HG03575 (cell line): ENCODE data around the gene SLC2A9.

Source experiments
- ATAC-seq: cut with Tn5 transposase; IDR thresholded peaks from one replicate; pipeline ENCODE4 v1.9.1; 2021; ENCODE audit not compliant: unreplicated experiment, insufficient number of reproducible peaks, low FRiP score; ENCODE audit errors: extremely low read depth

The SLC2A9 gene

DNA sequence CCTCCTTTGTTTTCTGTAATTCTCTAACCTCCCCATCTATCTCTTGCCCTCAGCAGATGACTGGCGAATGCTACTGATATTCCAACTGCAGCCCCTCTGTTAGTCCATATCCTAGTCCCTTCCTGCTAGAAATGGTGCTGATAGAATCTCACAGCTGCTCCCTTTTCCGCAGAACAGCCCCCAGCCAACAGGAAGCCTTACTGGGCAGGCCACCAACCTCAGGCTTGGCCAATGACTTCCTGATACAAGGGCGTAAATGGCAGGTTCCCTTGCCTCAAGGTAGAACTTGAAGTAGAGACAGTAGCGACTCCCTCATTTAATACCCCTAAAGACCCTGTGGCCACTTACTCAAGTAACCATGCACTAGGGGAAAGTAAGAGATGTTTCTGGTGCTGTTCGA, 26.7 kb upstream of the SLC2A9 start:
- ATAC-seq: no peak

DNA sequence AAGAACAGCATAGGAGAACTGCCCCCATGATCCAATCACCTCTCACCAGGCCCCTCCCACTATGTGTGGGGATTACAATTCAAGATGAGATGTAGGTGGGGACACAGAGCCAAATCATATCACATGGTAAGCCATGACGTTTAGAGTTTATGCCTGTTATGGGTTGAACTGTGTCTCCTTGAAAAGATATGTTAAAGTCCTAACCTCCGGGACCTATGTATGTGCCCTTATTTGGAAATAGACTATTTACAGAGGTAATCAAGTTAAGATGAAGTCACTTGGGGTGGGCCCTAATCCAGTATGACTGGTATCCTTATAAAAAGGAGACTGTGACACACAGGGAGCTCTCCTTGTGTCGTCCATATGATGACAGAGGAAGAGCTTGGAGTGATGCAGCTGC, 25.2 kb upstream of the SLC2A9 start:
- ATAC-seq: no peak

DNA sequence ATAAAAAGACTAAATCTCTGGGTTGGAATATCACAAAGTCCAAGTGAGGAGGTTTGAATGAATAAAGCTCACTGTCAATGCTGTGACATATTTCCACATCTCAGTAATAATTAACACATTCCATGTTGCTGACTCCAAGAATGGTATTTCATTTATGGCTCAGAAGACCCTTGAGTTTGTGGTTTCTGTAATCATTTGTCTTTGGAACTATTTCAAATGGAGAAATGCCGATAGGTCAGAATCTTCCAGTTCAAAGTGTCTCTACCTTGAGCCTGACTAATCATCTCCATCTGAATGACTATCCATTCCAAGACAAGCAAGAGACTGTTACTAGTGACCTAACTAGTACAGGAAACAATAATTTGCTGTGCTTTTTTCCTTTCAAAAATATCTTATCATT, 24.2 kb upstream of the SLC2A9 start:
- no peak for ATAC-seq

DNA sequence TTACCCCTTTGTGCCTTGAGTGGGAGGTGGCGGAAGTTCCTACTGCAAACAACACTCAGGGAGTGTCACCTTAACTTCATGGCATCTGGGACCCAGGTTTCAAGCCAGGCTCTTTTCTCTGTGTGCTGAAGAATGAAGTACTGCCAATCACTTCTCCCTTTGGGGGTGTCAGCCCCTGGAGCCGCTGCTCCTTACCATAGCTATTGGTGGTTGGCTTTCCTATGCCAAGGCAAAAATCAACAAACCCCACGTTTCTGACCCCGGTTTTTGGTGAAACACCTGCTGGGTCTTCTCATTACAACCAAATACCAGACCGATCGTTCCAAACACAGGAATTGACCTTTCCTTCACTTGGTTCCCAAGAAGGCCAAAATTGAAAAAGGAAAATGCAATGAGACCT, 19.7 kb upstream of the SLC2A9 start:
- no peak for ATAC-seq

DNA sequence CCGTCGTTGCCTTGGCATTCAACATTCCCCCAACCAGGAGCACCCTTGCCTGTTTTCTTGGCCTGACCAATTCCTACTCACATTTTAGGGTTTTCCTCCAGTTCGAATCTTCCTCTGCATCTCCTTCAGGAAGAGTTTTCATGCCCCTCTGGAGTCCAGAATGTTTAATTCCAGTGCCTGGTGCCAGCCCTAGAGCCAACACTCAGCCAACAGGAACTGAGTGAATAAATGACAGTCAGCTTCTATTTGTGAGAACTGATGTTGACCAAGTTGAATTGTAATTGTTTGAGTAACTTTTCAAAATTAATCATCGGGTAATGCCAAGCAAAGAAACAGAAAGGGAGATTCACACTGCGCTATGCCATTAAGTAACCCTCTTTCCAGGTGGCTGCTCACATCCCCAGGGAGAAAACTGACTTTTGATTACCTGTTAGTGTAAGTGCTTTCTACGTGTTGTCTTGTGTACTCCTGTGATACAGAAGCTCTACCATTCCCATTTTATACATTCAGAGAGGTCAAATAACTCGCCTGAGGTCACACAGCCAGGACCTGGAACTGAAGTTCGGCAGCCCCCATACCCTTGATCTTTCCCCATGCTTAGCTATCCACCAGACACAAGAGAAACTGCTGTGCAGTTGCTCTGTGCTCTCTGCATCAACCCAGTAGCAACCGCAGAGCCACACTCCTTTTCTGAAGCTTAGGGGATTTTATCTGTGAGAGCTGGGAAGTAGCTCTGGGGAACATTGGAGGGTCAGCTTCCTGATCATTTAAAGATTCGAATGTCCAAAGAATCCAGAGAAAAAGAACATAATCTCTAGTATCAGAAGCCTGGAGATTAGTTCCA, 19.0 kb upstream of the SLC2A9 start:
- ATAC-seq: no peak

DNA sequence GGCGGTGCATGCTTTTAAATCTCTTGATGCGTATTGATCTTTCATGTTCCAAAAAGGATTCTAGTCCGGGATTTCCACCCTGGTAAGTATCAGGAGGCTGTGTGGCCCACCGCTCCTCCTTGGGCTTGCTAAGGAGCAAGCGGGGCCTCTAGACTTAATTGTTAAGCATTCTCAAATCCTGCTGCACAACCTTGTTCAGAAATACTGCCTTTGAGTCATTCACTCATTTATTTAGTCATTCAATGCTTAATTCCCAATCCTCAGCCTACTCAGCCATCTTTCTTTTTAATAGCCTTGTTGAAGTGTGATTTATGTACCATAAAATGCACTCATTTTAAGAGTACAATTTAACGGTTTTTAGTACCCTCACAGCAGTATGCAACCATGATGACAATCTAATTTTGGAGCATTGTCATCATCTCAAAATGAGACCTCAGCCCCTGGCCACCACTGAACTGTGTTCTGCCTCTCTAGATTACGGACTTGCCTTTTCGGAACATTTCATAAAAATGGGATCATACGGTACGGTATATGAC, 15.6 kb upstream of the SLC2A9 start:
- ATAC-seq: no peak

DNA sequence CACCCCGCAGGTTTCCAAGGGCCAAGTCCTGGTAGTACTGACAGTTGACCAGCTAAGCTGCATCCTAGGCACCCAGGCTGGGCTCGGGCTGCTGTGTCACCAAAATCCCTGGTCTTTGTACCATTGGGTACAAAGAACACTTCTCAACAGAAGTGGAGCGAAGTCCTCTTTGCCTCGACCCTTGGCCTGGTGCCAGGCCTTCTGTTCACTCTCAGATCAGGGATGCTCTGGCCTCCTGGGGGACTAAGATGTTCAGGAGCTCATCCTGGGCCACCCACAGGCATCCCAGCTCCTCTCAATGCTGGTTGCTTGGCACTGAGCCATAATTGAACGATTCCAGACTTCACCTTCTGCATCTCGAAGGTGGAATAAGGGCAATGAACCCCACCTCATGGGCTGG, 13.8 kb upstream of the SLC2A9 start:
- ATAC-seq: no peak

DNA sequence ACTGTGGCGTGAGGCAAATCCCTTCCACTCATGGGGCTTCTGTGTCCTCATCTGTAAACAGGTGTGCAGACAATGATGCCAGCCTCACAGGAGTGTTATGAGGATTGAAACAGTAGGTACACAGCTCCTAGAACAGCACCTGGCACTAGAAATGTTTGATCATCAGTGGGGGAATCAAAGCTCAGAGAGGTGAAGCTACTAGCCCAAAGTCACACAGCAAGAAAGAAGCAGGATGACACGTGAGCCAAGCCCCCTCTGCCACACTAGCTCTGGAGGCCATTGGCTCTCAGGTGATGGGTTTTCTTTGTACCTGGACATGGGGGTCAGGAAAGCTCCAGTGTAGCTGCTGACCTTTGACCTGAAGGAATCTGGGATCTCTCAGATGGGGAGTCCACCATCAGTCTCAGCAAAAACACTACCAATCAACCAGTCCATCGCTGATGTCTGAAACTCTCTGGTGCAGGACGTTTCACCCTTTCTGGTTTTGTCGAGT, 13.4 kb upstream of the SLC2A9 start:
- ATAC-seq: no peak

DNA sequence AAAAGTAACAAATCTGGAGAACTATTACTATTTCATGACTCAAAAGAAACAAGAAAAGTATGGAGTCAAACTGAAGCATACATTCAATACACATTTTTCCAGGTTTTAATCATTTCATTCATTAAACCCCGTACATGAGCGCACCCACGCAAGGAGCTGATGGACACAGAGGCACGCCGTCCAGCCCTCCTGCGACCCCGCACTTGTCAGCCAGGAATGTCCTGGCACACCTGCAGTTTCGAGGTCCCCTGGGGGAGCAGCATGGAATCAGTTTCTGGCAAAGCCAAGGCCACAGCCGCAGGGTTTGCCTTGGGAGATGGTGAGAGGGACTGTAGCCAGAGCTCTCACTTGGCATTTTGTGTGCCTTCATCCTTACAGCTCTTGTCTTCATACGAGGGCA, 12.8 kb upstream of the SLC2A9 start:
- no peak for ATAC-seq

DNA sequence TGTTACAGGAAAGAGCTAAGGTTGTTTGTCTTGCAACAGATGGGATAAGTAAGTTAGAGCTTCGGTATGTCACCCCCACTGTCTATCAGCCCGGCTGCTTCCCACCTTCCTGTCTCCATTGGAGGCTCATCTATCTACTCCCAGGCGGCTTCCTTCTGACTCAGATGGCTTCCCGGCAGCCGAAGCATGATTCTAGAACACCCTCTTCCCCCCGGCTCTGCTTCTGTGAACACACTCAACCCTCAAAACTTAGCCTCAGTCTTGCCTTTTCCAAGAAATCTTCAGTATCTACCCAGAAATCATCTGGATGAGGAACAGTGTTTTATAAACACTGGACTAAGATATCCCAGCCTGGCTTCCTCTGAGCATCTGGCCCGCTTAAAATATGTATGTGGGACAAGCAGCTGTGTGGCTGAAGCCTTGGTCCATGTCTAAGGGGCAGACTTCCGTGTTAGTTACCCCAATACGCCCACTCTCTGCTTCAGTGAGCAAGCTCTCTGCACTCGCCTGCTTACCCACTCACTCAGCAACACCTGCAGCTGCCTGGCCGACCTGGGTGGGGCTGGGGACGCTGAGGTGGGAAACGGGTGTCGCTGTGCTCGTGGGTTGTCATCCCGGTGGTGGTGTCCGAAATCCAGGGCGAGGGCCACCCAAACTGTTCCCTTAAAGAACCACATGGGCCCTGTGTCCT, 12.0 kb upstream of the SLC2A9 start:
- no peak for ATAC-seq

DNA sequence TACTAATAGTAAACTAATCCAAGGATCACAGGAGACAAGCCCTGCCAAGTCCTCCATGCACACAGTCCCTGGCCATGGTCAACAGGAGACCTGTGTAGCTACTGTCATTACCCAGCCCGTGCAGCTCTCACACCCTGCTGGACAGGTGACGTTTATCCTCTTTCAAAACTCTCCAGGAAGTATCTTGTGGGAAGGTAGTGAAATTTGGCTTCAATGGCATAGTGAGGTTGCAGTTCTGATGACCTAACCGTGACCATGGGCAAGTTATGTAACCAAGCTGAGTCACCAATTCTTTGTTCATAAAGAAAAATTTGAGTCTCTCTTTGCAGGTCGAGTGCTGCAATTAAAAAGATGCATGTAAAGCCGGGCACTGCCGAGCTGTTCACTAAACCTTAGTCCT, 11.3 kb upstream of the SLC2A9 start:
- no peak for ATAC-seq

DNA sequence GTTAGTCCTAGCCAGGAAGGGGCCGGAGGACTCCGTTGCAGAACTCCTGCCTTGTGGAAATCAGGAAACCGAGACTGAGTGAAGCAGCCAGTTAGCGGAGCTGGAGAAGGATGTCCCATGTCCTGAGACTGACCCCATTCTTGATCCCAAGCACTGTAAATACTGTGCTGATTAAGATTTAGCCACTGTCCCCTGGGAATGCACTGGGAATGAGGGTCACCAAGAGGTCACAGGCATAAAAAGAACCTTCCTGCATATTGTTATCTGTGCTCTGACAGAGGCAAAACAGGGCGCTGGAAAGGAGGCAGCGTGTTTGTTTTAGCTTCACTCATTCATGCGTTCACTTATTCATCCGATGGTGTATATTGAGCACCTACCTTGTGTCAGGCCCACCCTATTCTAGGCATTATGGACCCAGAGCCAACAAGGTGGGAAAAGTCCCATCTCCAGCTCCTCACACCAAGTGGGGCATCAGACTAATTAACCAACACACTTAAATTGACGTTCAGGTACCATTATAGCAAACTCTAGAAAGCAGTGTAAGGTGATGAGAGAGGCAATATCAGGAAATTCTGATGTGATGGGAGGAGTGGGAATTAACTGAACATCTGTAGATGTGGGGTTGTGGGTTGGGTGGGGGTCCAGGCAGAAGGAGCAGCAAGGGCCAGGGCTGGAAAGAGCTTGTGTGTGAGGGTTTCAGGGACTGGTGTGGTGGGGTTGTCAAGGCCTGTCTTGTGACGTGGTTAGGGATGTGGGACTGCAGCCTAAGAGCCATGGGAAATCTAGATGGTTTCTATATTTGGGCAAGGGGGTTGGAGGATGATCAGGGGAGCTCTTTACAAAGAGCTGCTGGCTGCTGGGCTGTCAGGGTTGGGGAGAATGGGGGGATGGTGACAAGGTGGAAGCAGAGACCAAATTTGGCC, 10.6 kb upstream of the SLC2A9 start:
- no peak for ATAC-seq

DNA sequence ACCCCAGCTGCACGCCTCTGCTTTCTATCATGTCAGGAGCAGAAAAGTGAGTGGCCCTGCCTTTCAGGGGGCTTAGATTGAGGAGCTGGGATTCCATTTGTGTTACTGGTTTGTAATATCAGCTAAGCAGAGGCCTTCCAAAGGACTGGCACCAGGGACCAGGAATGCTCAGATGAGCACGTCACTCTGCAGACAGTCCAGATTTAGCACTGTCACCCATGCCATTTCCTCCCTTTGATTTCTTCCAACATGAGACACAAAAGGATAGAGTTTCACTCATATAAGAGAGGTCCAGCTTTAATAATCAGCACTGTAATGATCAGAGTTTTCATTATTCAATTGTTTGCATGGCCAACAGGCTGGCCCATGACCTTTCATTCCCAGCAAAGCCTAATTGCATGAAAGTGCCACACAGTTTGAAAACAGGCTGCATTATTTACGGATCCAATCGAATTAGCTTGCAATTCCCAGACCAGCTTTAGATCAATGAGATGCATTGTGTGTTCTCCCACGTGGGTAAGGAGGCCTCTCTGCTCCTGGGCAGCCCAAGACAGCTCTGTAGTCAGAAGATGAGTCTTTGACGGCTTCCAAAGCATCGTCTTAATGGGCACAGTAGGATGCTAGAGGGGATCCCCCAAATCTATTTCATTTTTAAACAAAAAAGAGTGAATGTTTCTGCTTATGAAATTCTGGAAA, 9.8 kb upstream of the SLC2A9 start:
- no peak for ATAC-seq

DNA sequence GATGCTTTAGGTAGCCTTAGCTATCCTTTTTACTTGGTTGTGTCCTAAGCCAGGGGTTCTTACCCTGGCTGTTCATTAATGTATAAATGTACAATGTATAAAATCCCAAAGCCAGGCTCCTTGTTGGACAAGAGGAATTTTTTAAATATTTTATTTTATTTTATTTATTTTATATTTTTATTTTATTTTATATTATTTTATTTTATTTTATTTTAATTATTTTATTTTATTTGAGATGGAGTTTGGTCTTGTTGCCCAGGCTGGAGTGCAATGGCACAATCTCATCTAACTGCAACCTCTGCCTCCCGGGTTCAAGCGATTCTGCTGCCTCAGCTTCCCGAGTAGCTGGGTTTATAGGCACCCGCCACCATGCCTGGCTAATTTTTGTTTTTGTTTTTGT, 8.1 kb upstream of the SLC2A9 start:
- no peak for ATAC-seq

DNA sequence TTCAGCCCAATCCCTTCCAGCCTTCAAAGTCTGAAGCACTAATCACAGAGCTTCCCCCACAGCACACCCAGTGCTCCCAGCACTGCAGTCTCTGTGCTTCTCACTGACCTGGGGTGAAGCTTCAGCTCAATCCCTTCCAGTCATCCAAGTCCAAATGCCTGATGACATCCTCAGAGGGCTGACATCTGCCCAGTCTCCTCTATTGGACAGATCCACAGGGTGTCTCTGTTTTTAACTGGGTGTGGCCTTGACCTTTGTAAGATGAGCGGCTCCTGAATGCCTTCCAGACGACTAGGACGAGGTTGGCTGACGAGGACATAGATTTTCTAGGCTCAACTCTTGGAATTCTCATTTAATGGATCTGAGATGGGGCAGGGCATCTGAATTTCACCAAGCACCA, 7.6 kb upstream of the SLC2A9 start:
- ATAC-seq: no peak

DNA sequence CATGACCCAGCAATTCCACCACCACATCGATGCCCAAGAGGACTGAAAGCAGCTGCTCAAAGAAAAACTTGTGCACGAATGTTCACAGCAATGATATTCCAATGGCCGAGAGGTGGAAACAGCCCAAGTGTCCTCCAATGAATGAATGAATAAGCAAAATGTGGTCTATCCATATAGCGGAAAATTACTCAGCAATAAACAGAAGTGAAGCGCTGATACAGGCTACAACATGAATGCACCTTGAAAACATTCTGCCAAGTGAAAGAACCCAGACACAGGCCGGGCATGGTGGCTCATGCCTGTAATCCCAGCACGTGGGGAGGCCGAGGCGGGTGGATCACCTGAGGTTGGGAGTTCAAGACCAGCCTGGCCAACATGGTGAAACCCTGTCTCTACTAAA, 5.2 kb upstream of the SLC2A9 start:
- no peak for ATAC-seq

DNA sequence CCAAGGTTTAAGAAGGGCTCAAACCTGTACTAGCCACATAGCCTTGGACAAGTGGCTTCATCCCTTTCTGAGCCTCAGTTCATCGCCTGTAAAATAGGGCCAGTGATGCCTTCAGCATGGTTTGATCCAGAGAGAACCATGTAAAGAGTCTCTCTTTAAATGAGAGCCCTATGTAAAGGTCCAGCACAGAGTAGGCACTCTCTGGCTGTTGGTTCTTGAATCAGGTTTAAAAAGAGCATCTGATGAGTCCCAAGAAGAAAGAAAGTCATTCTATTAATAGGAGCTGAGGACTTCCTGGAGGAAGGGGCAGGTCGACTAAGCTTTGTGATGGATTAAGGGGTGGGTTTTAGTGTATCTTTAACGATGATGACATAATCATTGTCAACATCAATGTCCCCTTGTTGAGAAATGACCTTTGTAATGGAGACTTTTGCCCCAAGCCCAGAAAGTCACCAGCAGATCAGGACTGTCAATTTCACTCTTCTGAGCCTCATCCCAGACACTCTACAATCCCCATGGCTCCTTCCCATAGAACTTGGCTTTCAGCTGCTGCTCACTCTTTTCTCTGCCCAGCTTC, 4.0 kb upstream of the SLC2A9 start:
- ATAC-seq: no peak

DNA sequence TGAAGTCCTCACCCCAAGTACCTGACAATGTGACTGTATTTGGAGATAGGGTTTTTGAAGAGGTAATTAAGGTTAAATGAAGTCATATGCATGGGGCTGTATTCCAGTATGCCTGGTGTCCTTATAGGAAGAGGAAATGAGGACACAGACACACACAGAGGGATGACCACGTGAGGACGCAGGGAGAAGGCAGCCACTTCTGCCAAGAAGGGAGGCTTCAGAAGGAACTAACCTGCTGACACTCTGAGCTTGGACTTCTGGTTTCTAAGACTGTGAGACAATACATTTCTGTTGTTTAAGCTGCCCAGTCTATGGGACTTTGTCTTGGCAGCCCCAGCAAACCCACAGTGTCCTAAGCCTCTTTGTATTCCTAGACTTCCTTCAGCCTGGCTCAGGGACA, 3.0 kb upstream of the SLC2A9 start:
- no peak for ATAC-seq
